ENCODE measurements around the gene HMGCL.

DNA sequence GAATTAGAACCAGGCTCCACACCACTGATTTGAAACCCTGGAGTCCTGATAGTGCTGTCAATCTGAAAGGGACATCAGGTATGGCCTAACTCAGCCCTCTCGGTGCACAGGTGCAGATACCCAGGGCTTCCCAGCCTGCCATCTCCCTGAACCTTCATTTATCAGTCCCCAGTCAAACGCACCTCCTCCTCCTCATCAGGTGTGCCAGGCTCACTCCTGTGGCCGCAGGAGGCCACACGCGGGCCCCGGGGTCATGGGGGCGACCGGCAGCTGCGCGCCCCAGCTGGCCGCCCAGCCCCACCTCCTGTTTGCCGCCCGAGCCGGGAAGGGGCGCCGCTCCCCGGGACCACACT lies 42.3 kb upstream of the HMGCL start:
- TF ChIP-seq, protein P1, sequence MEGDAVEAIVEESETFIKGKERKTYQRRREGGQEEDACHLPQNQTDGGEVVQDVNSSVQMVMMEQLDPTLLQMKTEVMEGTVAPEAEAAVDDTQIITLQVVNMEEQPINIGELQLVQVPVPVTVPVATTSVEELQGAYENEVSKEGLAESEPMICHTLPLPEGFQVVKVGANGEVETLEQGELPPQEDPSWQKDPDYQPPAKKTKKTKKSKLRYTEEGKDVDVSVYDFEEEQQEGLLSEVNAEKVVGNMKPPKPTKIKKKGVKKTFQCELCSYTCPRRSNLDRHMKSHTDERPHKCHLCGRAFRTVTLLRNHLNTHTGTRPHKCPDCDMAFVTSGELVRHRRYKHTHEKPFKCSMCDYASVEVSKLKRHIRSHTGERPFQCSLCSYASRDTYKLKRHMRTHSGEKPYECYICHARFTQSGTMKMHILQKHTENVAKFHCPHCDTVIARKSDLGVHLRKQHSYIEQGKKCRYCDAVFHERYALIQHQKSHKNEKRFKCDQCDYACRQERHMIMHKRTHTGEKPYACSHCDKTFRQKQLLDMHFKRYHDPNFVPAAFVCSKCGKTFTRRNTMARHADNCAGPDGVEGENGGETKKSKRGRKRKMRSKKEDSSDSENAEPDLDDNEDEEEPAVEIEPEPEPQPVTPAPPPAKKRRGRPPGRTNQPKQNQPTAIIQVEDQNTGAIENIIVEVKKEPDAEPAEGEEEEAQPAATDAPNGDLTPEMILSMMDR (IDR thresholded peaks at IDR 0.05; ENCODE audit: low read length), result no peak
- no peak for TF ChIP-seq EZH2 (optimal IDR thresholded peaks at IDR 0.05; ENCODE audit: low read depth, low read length)

All from MM.1S (cell line).